Neural cell (in vitro differentiated cells): Measurements from ENCODE around the gene GSX2. TPM values are rescaled to one million over a fixed set of nuclear protein-coding genes. Genes with fewer than 3 reads are reported as not detected.

Experiments
- H2AFZ ChIP-seq: fragments of 200-600, 300-800 bp; sonication (generic), shearing (Covaris generic); 2 replicates; pipeline ENCODE4 v1.6.0; 2014; ENCODE audit warnings: low read depth, mild to moderate bottlenecking, antibody characterized with exemption, low read length, moderate library complexity
- H3F3A ChIP-seq: fragments of 200-600 bp; shearing (Covaris generic); 2 replicates; pipeline ENCODE4 v1.6.1; 2016; ENCODE audit warnings: mild to moderate bottlenecking, moderate library complexity, mixed read lengths, antibody characterized with exemption, low read length; ENCODE audit not compliant: insufficient read depth, poor library complexity, severe bottlenecking
- H3K27ac ChIP-seq: fragments of 200-600, 300-800 bp; sonication (generic), shearing (Covaris generic); 2 replicates; pipeline ENCODE4 v1.5.1; 2014; ENCODE audit warnings: mild to moderate bottlenecking, low read length, moderate library complexity
- H3K27me3 ChIP-seq: fragments of 300-800, 200-600 bp; sonication (generic), shearing (Covaris generic); 2 replicates; pipeline ENCODE4 v1.6.0; 2014; ENCODE audit warnings: mild to moderate bottlenecking, low read depth, low read length, moderate library complexity; ENCODE audit not compliant: insufficient read depth
- H3K36me3 ChIP-seq: fragments of 300-800, 200-600 bp; sonication (generic), shearing (Covaris generic); 2 replicates; pipeline ENCODE4 v1.5.1; 2014; ENCODE audit warnings: mild to moderate bottlenecking, antibody characterized with exemption, low read length, moderate library complexity; ENCODE audit not compliant: insufficient read depth
- H3K4me2 ChIP-seq: fragments of 300-800, 200-600 bp; sonication (generic), shearing (Covaris generic); 2 replicates; pipeline ENCODE4 v1.6.0; 2014; ENCODE audit warnings: mild to moderate bottlenecking, low read length
- H3K4me3 ChIP-seq: fragments of 300-800, 200-600 bp; sonication (generic), shearing (Covaris generic); 2 replicates; pipeline ENCODE4 v1.5.1; 2014; ENCODE audit warnings: mild to moderate bottlenecking, low read length, moderate library complexity
- H3K79me2 ChIP-seq: fragments of 200-600 bp; shearing (Covaris generic); replicated peaks from 2 replicates; pipeline ENCODE4 v1.6.0; 2014; ENCODE audit warnings: mild to moderate bottlenecking, low read length, moderate library complexity; ENCODE audit not compliant: insufficient read depth
- H3K9ac ChIP-seq: fragments of 300-800, 200-600 bp; sonication (generic), shearing (Covaris generic); 2 replicates; pipeline ENCODE4 v1.6.1; 2016; ENCODE audit warnings: mild to moderate bottlenecking, low read length, mixed read lengths
- H3K9me2 ChIP-seq: fragments of 200-600 bp; shearing (Covaris generic); 2 replicates; pipeline ENCODE4 v1.6.1; 2016; ENCODE audit warnings: mild to moderate bottlenecking, low read length, mixed read lengths; ENCODE audit not compliant: insufficient read depth
- H3K9me3 ChIP-seq: fragments of 200-600, 300-800 bp; sonication (generic), shearing (Covaris generic); 2 replicates; pipeline ENCODE4 v1.6.1; 2016; ENCODE audit warnings: mild to moderate bottlenecking, mixed run types, low read length, moderate library complexity, mixed read lengths
- H4K20me1 ChIP-seq: fragments of 200-600 bp; shearing (Covaris generic); 2 replicates; pipeline ENCODE4 v1.6.1; 2016; ENCODE audit warnings: mild to moderate bottlenecking, mixed run types; ENCODE audit not compliant: insufficient read depth
- CTCF ChIP-seq: fragments of 450-650 bp; IDR thresholded peaks from 2 replicates; pipeline ENCODE4 v1.5.1; 2014; ENCODE audit warnings: antibody characterized with exemption, mild to moderate bottlenecking, moderate library complexity; ENCODE audit not compliant: poor library complexity, severe bottlenecking
- EP300 ChIP-seq: fragments of 450-650 bp; conservative IDR thresholded peaks from 2 replicates; pipeline ENCODE4 v1.6.1; 2014; ENCODE audit warnings: antibody characterized with exemption, mild to moderate bottlenecking, moderate library complexity; ENCODE audit not compliant: poor library complexity, severe bottlenecking
- EZH2 ChIP-seq: fragments of 200-600, 300-800 bp; shearing (Covaris generic), sonication (generic); IDR thresholded peaks from 2 replicates; pipeline ENCODE4 v1.6.1; 2014; ENCODE audit warnings: antibody characterized with exemption, low read length, borderline replicate concordance, mild to moderate bottlenecking; ENCODE audit not compliant: insufficient read depth, poor library complexity, severe bottlenecking
- MXI1 ChIP-seq: fragments of 450-650 bp; conservative IDR thresholded peaks from 2 replicates; pipeline ENCODE4 v1.6.1; 2014; ENCODE audit warnings: antibody characterized with exemption, mild to moderate bottlenecking; ENCODE audit not compliant: poor library complexity, severe bottlenecking
- POLR2AphosphoS5 ChIP-seq: IDR thresholded peaks from 2 replicates; pipeline ENCODE4 v1.6.1; 2012
- RAD21 ChIP-seq: fragments of 450-650 bp; conservative IDR thresholded peaks from 2 replicates; pipeline ENCODE4 v1.6.1; 2014; ENCODE audit warnings: antibody characterized with exemption, mild to moderate bottlenecking, moderate library complexity
- SMC3 ChIP-seq: fragments of 450-650 bp; conservative IDR thresholded peaks from 2 replicates; pipeline ENCODE4 v1.6.1; 2014; ENCODE audit warnings: antibody characterized with exemption, mild to moderate bottlenecking, moderate library complexity; ENCODE audit not compliant: poor library complexity
- TAF1 ChIP-seq: IDR thresholded peaks from 2 replicates; pipeline ENCODE4 v1.6.1; 2012; ENCODE audit warnings: low read depth
- polyA plus RNA-seq: library from polyadenylated mRNA; depleted of rRNA; stranded (reverse); fragments of >200 nt; gene quantifications from 2 replicates; pipeline ENCODE4 v1.2.3, GENCODE V29; 2014
- TF ChIP-seq, protein P1 (sequence below): IDR thresholded peaks from 2 replicates; pipeline ENCODE4 v1.6.1; 2012; ENCODE audit warnings: borderline replicate concordance

Gene GSX2
- polyA plus RNA-seq, 1 donor from 2014 or later: 0.87 TPM

- Histone ChIP-seq H3K27me3 (no peaks in the 10 kb centered on the region), H2AFZ (no peak overlapping the region), H3K4me2 (no peak overlapping the region)
Measured at GRCh38 chr4:54118850-54119589, 19.1 kb downstream of the GSX2 start.

DNA sequence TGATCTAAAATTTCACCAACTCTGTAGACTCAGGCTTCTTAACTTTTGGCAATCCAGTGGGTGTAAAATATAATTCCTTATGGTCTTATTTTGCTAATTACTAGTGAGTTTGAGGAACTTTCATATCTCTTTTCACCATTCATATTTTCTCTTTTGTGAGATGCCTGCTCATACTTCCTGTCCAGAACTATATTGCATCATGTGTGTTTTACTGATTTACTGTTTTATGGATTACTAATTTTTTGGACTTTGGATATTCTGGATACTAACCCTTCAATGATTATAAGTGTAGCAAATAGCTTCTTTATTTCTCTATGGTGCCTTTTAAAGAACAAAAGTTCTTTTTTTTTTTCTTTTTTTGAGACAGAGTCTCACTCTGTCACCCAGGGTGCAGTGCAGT is 20.6 kb downstream of the GSX2 start:
- H3K4me3 ChIP-seq: no peak overlapping the region
- H3F3A ChIP-seq: no peaks in the 10 kb centered on the region
- H2AFZ ChIP-seq: no peak overlapping the region
- no peak overlapping the region for H3K27ac ChIP-seq
- H3K9me2 ChIP-seq: no peaks in the 10 kb centered on the region
- no peaks in the 10 kb centered on the region for H3K27me3 ChIP-seq
- no peaks in the 10 kb centered on the region for H4K20me1 ChIP-seq
- no peaks in the 10 kb centered on the region for H3K9me3 ChIP-seq
- H3K9ac ChIP-seq: no peak overlapping the region
- H3K4me2 ChIP-seq: no peak overlapping the region
- H3K36me3 ChIP-seq: no peaks in the 10 kb centered on the region
- H3K79me2 ChIP-seq: no peaks in the 10 kb centered on the region
- no peak for TF ChIP-seq EZH2
- no peak for TF ChIP-seq RAD21
- TF ChIP-seq SMC3: no peak
- no peak for TF ChIP-seq CTCF
- TF ChIP-seq, protein P1, sequence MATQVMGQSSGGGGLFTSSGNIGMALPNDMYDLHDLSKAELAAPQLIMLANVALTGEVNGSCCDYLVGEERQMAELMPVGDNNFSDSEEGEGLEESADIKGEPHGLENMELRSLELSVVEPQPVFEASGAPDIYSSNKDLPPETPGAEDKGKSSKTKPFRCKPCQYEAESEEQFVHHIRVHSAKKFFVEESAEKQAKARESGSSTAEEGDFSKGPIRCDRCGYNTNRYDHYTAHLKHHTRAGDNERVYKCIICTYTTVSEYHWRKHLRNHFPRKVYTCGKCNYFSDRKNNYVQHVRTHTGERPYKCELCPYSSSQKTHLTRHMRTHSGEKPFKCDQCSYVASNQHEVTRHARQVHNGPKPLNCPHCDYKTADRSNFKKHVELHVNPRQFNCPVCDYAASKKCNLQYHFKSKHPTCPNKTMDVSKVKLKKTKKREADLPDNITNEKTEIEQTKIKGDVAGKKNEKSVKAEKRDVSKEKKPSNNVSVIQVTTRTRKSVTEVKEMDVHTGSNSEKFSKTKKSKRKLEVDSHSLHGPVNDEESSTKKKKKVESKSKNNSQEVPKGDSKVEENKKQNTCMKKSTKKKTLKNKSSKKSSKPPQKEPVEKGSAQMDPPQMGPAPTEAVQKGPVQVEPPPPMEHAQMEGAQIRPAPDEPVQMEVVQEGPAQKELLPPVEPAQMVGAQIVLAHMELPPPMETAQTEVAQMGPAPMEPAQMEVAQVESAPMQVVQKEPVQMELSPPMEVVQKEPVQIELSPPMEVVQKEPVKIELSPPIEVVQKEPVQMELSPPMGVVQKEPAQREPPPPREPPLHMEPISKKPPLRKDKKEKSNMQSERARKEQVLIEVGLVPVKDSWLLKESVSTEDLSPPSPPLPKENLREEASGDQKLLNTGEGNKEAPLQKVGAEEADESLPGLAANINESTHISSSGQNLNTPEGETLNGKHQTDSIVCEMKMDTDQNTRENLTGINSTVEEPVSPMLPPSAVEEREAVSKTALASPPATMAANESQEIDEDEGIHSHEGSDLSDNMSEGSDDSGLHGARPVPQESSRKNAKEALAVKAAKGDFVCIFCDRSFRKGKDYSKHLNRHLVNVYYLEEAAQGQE: no peak
- no peak for TF ChIP-seq TAF1
- no peak for TF ChIP-seq POLR2AphosphoS5
- no peak for TF ChIP-seq MXI1

More at GRCh38 chr4:54118850-54119589, 19.1 kb downstream of the GSX2 start:
- Histone ChIP-seq H3F3A (no peaks in the 10 kb centered on the region), H3K9ac (no peak overlapping the region), H3K79me2 (no peaks in the 10 kb centered on the region), H3K9me2 (no peaks in the 10 kb centered on the region), H3K4me3 (no peak overlapping the region), H3K36me3 (no peaks in the 10 kb centered on the region), H4K20me1 (no peaks in the 10 kb centered on the region), H3K9me3 (no peaks in the 10 kb centered on the region), H3K27ac (no peak overlapping the region)
- TF ChIP-seq EZH2 (no peak), POLR2AphosphoS5 (no peak), RAD21 (no peak), TAF1 (no peak), EP300 (no peak), MXI1 (no peak), SMC3 (no peak), CTCF (no peak)
- TF ChIP-seq, protein P1: no peak
